GM21360 (cell line): ENCODE results near the gene CUBN.
"Not testable (repeated sequence)": the region's sequence is repeated elsewhere in the genome, so short reads cannot be mapped to it uniquely, and the experiment has no call there.

Experiments used
- ATAC-seq: cut with Tn5 transposase; IDR thresholded peaks from one replicate; pipeline ENCODE4 v1.9.1; 2021; ENCODE audit warnings: mild to moderate bottlenecking, moderate library complexity; ENCODE audit not compliant: unreplicated experiment

CUBN gene

GRCh38 chr10:16843252-16843870, 286.2 kb downstream of the CUBN start:
- no peak for ATAC-seq

DNA sequence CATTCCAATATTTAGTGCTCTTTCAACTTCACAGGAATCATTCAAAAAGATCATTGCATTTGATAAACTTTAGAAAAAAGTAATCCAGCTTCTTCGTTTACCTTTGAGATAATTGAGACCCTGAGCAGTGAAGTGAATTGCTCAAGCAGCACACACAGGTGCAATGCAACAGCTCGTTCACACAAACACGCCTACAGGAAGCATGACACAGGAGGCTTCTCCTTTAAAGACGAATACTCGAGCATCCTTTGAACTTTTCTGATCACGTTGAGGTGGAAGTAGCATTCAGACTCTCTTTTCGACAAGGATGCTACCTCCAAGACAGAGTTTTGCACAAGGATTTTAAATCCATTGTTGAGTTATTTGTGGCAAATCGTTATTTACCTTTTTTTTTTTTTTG, 294.4 kb downstream of the CUBN start:
- no peak for ATAC-seq

GRCh38 chr10:16832351-16833080, 297.1 kb downstream of the CUBN start:
- no peak for ATAC-seq

DNA sequence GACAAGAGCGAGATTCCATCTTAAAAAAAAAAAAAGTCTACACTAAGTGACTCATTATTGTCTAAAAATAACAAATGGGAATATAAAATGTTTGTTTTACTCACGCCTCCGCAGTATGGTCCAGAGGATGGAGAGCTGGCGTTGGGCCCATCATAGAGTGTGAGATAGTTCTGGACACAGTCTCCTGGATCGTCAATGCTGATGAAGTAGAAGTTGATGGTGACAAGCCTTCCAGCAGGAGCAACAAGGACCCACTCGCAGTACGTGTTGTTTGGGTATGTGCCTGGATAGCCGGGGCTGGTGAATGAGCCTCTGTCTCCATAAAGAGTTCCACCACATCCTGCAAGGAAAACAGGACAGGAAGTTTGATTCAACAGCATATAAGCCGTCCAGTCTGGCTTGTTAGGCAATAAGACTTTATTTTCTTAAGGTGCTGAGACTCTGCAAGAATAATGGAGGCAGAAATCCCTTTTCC, 300.9 kb downstream of the CUBN start:
- ATAC-seq, result no peak

DNA sequence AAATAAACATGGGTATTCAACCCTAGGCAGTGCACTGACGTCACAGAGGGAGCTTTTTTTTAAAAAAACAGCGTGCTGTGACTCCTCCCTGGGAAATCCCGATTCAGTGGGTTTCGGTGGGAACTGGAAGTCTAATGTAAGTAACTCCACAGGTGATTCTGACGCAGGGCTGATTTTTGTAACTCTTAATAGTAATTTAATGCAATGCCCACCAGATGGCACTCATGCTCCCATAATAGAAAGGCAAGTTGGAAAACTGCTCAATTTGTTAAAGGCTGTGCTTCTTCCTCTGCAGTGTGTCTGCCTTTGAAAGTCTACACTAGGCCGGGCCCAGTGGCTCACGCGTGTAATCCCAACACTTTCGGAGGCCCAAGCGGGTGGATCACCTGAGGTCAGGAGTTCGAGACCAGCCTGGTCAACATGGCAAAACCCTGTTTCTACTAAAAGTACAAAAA, 301.5 kb downstream of the CUBN start:
- peak; percentile 88 for ATAC-seq

DNA sequence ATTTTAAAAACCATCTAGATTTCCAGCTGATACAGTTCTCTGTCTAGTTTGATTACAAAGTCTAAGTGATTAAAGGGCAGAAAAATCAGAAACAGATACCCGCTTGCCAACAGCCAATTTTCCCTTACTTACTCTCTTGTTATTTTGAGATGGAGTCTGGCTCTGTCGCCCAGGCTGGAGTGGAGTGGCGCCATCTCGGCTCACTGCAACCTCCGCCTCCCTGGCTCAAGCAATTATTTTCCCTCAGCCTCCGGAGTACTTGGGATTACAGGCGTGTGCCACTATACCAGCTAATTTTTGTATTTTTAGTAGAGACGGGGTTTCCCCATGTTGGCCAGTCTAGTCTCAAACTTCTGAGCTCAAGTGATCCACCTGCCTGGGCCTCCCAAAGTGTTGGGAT, 302.1 kb downstream of the CUBN start:
- not testable (repeated sequence) for ATAC-seq

DNA sequence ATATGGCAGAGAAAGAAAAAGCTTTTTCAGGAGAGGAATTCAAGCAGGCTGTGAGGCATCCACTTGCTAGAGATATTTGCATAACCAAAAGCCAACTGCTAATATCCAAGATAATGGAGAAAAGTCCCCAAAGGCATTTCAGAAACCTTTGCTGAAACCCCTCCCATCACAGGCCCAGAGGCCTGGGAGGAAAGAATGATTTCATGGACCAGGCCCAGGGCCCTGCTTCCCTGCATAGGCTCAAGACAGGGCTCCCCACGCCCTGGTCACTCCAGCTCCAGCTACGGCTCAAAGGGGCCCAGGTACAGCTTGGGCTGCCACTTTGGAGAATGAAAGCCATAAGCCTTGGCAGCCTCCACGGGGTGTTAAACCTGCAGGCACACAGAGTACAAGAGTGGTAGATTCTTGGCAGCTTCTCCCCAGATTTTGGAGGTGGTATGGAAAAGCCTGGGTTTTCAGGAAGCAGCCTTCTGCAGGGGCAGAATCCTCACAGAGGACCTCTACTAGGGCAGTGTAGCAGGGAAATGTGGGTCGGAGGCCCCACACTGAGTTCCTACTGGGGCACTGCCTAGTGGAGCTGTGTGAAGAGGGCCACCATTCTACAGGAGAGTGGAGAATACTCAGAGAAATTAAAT, 306.8 kb downstream of the CUBN start:
- no peak for ATAC-seq

- no peak for ATAC-seq
Measured at GRCh38 chr10:16822027-16822426, 307.6 kb downstream of the CUBN start.

GRCh38 chr10:16820421-16820820, 309.2 kb downstream of the CUBN start:
- ATAC-seq, result no peak

GRCh38 chr10:16820018-16820417, 309.6 kb downstream of the CUBN start:
- ATAC-seq, result no peak

GRCh38 chr10:16819436-16819835, 310.2 kb downstream of the CUBN start:
- no peak for ATAC-seq

- ATAC-seq, result no peak
Measured at GRCh38 chr10:16819026-16819425, 310.6 kb downstream of the CUBN start.

DNA sequence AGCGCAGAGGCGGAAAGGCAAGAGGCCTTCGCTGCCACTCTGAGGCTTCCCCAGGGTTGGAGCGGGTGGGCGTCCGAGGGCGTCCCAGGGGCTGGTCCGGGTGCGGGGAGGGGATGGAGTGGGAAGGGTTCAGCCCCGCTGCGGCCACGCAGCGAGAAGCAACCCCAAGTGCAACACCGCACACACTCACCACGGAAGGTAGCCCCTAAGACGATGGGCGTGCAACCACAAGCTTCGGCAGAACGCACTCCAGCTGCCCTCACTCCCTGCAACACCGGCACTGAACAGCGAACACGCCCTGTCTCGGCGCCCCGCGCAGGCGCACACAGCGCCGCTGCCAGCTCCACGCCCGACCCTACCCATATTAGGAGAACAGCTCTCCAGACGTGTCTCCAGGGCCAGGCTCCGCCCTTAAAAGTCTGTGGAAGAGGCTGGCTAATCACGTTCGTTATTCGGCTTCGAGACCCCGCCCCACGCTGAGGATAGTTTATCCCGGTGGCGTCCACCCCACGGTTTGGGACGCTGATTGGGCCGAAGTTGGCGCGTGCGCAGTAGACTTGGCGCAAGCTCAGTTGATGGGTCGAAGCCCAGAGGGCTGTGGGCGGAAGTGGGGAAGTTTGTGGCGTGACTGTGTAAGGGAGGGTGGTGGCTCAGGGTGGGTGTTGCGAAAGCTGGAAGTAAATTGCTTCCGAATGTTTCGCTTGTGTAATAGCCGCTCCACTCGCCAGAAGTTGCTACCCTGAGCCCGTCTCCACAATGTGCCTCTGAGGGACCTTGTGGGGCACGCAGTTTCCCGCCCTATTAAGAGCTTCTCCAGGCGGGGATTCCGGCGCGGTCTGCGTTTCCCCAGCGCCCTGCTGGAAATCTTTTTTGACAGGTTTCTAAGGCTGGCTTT, 312.2 kb downstream of the CUBN start, which contains the start of gene RSU1:
RSU1 (minus strand) TSS at position 300 of the 895 bp plus-strand sequence. CDS start 343 bp downstream, outside the sequence.
- ATAC-seq, result peak; percentile 98

GRCh38 chr10:16816830-16817124, 312.8 kb downstream of the CUBN start:
- ATAC-seq, result no peak

DNA sequence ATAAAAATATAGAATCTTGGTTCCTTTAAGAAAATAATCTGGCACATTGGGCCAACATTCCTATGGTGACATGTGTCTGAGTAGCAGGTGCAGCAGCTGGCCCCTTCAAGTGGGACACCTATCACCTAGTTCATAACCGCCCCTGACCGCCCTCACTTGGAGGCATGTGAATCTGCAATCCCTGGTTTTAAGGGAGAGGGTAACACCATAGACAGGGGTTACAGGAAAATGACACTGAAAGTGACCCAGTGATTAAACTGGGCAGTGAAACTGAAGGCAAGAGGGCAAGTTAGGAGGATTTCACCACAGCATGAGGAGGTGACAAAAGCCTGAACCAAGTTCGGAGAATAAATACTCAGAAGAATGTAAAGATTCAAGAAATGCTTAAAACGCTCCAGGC, 313.4 kb downstream of the CUBN start:
- ATAC-seq, result no peak

DNA sequence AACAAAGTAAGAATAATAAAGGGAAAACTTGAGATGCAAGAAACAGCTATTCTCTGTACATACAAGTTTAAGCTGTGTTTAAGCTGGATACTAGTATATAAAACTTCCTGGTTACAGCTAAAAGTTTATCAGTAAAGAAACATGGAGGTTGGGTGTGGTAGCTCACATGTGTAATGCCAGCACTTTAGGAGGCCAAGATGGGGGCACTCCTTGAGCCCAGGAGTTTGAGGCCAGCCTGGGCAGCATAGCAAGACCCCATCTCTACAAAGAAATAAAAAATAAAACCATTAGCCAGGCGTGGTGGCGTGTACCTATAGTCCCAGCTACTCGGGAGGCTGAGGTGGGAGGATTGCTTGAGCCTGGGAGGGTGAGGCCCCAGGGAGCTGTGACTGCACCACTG, 315.6 kb downstream of the CUBN start:
- no peak for ATAC-seq

- no peak for ATAC-seq
Measured at GRCh38 chr10:16812676-16813075, 316.9 kb downstream of the CUBN start.

DNA sequence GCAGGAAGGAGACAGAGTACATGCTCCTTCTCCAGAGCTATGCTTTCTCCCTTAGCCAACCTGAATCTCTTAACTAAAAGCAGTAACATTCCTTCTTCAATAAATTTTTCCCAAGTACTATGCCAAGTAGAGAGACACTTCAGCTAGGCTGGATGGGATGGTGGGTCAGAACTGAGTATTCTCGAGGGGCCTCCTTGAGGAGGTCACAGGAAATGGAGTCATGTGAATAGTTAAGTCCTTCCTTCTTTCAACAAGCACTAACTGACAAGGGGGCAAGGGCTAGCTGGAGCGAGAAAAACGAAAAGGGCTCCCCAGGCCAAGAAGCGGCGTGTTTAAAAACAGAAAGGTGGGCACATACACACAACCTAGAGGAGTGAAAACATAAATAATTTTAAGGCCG, 317.8 kb downstream of the CUBN start:
- ATAC-seq, result no peak

- no peak for ATAC-seq
Measured at GRCh38 chr10:16811292-16811691, 318.3 kb downstream of the CUBN start.

GRCh38 chr10:16809074-16809718, 320.4 kb downstream of the CUBN start:
- ATAC-seq, result peak; percentile 80

GRCh38 chr10:16804123-16804522, 325.5 kb downstream of the CUBN start:
- ATAC-seq, result no peak
